Measurements from ENCODE around the gene KDM4F.

The KDM4F gene

DNA sequence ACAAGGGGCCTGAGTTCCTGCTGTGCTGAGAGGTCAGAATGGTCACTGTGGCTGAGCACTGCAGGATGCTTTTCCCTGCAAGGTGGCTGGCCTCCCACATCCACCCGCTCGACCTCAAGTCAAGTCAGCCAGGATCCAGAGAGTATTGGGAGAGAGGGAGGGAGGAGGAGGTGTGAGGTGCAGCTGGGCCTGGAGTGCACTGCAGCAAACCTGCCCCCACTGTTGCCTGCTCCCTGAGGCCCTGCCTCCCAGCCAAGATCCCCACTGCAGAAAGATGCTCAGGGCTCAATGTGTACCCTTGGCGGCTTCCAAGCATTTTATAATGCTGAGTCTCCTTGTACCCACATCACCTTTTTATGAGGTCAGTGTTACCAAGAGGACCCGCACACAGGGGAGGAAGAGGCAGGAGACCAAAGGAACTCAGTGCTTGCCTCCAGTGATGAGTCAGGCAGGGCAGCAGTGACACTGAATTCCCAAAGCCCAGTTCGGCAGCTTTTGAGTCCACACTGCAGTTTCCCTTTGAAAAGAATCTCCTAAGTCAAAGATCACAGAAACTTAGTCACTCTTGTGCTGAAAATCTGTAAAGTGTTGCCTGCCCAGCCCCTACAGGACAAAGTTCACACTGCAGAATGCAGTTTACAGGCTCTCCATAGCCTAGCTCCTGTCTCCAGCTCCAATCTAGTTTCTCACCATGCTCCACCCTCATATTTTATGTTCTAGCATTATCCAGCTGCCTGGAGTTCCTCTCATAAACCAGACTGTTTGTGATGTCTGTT, 43.5 kb downstream of the KDM4F start:
- no peak for DNase-seq

DNA sequence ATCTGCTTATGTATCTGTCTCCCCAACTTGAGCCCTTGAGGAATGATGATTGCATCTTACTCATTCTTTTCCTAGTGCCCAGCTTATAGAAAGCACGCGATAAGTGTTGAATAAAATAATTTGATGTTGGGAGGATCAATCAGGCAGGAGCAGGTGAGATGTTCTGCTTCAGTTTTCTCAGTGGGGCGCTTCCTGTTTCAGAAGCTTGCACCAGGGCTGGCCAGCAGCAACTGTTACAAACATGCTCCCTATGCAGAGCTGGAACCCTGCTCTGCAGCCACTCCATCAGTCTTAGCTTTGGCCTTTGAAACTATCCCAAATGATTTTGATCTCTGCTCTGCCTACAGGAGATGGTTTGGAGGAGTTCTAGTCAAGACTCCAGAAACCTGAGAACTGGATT, 44.3 kb downstream of the KDM4F start:
- DNase-seq = no peak

DNA sequence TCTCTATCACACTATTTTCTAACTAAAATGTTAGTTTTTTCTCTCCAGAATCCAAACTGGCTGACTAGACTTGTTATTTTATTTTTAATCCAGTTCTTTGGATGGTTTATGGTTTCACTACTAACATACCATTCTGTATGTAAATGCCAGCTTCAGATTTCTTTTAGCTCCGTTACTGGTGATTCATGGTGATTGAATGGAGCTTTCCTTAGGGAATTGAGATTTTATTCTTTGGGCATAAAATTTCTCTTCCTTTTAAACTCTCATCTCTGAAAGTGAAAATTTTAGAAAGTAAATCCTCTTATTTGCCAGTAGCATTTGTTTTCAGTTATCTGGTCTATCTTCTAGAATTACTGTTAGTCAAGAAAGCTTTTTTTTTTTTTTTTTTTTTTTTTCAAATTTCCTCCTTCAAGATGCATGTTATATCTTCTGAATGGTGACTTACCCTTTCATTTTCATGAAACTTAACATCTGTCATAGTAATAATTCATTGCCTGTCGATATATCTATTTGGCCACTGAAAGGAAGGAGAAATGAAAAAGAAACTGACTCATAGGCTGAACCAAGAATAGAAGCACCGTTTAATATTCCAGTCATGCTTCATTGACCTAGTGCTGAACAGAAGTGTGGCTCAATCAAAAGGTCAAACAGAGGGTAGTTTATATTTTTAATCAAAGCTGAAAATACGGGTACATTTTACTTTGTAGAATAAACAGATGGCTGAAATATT, 46.8 kb downstream of the KDM4F start:
- no peak for DNase-seq

DNA sequence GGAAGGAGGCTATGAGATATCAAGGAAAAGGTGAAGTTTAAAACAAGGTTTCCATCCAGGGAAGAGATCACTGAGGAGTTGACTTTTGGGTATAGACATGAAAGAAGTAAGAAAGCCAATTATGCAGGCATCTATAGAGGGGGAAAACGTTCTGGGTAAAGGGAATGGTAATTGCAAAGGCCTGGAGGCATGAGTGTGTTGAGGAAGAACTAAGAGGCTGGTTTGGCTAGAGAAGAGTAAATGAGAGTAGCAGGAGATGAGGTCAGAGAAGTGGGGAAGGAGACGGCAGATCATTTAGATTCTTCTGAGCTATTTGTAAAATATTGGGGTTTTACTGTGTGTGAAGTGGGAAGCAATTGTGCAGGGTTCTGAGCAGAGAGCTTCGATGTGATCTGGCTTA, 48.0 kb downstream of the KDM4F start:
- DNase-seq = no peak

DNA sequence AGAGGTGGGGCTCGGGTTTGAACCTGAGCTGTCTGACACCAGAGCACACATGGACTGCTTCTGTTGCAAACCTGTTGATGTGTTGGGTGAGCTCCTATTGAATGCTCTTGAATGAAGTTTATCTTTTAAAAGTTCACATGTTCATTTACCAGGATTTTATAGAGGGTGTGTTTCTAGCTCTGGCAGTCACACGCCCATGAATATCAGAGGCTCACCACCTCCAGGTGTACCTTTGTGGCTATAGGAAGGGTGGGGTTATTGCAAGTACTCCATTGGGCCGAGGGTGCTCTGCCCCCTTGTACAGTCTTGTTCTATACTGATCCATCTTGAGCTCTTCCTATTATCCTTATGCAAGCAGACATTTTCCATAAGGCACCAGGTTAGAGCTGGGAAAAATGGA, 49.6 kb downstream of the KDM4F start:
- DNase-seq = no peak

DNA sequence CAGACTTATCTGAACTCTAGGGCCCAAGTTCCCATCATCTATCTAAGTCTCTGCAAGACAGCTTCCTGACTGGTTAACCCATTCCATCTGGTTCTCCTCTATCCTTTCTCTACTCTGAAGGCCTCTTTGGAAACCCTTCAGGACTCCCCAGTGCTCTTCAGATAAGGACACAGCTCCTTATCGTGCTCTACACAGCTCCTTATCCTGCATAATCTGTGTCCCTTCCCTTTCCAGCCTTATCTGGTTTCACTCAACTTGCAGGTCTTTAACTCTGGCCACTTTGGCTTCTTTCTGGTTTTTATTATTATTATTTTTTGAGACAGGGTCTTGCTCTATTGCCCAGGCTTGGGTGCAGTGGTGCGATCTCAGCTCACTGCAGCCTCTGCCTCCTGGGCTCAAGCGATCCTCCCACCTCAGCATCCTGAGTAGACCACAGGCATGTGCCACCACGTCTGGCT, 51.0 kb downstream of the KDM4F start:
- DNase-seq = no peak

All from activated effector memory CD4-positive, alpha-beta T cell treated with Interleukin-2 at 50 U/mL for 16 hours (primary cell).